HL-60/S4 (cell line): ENCODE results near the gene NRROS.
"Not testable (repeated sequence)": the region's sequence is repeated elsewhere in the genome, so short reads cannot be mapped to it uniquely, and the experiment has no call there.

Experiments used
- in situ Hi-C: fragments of 300-500 bp; cut with MboI; formaldehyde crosslinking; loops from 2 replicates; pipeline ENCODE4 v1.14.3; 2022; ENCODE audit warnings: low sequenced_read_pairs

The NRROS gene

GRCh38 chr3:196639483-196640296 lies at the start of gene NRROS:
NRROS (plus strand) TSS chr3:196639694; CDS start chr3:196654540, 14,846 bp downstream.
- in situ Hi-C loops: no loop called here

DNA sequence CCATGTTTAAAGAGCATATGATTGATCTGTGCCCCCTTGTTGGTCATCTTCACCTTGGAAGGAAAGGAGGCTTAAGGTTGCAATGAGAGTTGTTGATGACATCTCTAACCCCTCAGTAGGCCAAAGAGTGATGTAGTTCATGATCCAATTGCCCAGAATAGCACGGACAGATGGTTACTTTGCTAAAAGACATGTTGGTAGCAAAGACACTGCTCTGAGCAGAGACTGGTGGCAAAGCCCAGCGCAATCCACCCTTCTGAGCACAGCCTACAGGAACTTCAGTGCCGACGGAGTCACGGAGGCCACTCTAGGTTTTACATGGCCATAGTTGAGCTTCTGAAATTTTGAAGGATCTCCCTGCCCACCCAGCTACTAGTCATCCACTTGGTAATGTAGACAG lies 49.2 kb upstream of the NRROS start:
- in situ Hi-C loops: no loop called here

DNA sequence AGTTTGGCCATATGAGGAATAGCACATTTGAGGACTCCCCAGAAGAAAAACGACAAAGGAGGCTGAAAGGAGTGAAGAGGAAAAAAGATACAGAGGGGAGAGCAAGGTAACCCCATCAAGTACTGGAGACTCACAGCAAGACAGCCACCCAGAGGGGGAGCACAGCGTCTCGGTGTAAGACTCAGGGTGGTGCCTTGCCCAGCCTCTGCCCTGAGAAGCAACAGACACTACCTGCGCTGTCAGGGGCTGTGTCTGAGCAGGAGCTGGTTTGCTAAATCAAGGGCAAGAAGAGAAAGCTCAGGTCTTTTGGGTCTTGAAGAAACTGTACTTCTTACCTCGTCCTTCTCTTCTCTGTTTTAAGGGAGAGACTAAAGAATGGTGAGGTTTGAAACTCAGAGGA lies 43.1 kb upstream of the NRROS start:
- in situ Hi-C loops: no loop called here

DNA sequence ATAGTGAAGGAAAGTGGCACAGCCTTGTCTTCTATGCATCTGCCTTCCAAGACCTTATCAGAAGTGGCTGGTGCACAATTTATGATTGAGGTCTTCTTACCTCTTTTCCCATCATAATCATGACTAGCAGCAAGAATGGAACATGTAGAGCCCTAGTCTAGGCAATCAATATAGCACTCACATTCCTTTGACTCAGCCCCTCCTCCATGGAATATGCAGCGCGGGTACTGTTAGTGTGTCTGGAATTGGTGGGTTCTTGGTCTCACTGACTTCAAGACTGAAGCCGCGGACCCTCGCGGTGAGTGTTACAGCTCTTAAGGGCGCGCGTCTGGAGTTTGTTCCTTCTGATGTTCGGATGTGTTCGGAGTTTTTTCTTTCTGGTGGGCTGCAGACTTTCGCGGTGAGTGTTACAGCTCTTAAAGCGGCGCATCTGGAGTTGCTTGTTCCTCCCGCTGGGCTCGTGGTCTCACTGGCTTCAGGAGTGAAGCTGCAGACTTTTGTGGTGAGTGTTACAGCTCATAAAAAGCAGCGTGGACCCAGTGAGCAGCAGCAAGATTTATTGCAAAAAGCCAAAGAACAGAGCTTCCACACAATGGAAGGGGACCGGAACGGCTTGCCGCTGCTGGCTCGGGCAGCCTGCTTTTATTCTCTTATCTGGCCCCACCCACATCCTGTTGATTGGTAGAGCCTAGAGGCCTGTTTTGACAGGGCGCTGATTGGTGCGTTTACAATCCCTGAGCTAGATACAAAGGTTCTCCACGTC lies 41.3 kb upstream of the NRROS start:
- in situ Hi-C loops: not testable (repeated sequence)

DNA sequence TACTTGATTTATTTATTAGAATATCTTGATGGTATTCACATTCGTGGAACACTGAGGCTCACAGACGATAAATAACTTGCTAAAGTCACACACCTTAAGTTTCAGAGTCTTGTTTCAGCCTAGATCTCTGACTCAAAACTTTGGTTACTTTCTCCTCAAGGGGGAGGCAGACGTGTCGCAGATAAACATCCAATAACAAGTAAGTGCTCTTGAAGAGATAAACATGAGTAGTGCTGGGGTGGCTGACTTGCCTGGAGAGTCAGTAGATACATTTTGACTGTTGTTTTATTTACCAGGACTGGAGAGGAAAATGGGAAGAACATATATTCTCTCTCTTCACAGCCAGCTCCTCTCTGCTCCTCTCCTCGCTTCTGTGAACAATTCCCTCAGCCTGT lies 39.8 kb upstream of the NRROS start:
- in situ Hi-C loops: loop anchor here (10.0 kb wide), 1 partner anchor 85 kb away; no protein-coding TSS in a partner anchor

GRCh38 chr3:196600359-196600758 lies 39.1 kb upstream of the NRROS start:
- in situ Hi-C loops: loop anchor here (10.0 kb wide), 1 partner anchor 84 kb away; no protein-coding TSS in a partner anchor

- in situ Hi-C loops: loop anchor here (10.0 kb wide), 1 partner anchor 82 kb away; no protein-coding TSS in a partner anchor
Observed at GRCh38 chr3:196602673-196603072, 36.8 kb upstream of the NRROS start.

DNA sequence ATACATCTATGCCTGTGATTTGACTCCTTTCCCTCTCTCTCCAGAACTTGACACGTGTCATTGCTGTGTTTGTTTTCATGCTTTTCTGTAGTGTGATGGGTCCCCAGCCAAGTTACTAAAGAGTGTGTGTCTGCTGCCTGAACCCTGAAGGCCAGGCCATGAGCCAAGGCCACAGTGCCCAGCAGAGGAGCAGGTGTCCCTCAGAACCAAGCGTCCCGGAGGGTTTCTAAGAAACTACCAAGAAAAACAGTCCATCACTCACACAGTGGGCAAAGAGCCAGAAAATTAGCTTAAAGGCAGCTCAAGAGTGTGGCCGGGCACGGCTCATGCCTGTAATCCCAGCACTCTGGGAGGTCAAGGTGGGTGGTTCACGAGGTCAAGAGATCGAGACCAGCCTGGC lies 35.8 kb upstream of the NRROS start:
- in situ Hi-C loops: loop anchor here (10.0 kb wide), 1 partner anchor 81 kb away; no protein-coding TSS in a partner anchor

GRCh38 chr3:196604548-196604947 lies 34.9 kb upstream of the NRROS start:
- in situ Hi-C loops: loop anchor here (10.0 kb wide), 1 partner anchor 80 kb away; no protein-coding TSS in a partner anchor

DNA sequence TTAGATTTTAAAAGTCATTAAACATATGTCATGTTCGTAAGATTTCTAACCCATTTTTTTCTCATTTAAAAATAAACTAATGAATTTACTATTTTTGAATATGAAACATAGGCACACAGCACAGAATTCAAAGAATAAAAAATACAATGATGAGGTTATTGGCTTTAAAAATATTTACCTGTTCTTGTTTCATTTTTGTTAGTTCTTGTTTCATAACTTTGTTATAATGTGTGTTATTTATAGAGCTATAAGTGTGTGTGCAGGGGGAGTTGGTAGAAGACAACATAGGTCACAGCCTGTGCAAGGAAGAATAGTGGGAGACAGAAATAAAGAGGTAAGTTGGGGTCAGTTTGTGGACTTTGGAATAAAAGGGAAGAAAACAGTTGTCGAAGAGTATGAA lies 30.8 kb upstream of the NRROS start:
- in situ Hi-C loops: loop anchor here (10.0 kb wide), 1 partner anchor 76 kb away; no protein-coding TSS in a partner anchor

DNA sequence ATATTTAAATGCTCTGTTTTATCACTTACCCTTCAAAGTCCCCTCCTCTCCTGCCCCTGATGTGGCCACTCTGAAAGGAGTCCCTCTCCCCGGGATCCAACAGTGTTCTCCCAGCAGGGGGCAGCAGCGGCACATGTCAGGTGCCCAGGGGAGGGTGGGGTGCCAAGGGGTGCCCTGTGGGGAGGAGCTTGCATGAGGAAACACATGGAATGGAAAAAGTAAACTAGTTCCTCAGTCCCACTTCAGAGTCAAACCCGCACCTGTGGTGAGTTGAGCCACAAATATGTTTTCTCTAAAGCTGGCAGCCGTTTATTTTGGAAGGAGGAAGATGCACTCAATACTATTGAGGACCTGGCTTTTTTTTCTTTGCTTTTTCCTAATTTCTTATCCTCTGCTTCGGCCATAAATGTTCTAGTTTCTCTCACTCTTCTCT lies 30.1 kb upstream of the NRROS start:
- in situ Hi-C loops: loop anchor here (10.0 kb wide), 1 partner anchor 75 kb away; no protein-coding TSS in a partner anchor

GRCh38 chr3:196609805-196610515 lies 29.5 kb upstream of the NRROS start:
- in situ Hi-C loops: loop anchor here (10.0 kb wide), 1 partner anchor 75 kb away; no protein-coding TSS in a partner anchor

DNA sequence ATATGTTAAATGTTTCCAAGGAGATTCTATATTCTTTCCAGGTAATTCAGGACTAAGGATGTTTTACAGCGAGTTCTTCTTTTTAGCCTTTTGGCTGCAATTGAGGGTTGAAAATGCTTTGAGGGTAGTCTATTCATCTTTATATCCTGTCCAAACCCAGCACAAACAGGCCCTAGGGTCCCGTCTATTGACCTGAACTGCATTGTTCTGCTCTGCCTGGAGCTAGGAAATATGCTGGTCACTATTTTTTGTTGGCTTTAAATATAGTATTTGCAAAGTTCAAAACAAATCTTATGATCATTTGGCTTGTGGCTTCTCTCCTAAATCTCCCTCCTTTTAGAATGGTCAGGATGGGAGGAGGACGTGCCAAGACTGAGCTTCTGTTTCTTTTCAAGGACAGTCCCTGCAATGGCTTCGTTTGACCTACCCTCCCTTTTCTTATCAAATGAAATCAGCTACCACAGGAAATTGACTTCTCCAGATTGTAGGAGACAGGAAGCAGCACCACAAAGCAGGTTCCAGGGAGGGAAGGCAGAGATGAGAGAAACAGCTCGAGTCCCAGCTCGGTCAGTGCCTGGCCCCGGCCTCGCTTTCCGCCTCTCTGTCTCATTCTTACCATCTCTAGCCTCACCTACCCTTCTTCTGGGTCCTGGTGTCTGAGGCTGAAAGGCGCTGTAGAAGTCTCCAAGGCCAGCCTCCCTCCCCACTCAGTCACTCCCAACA lies 27.6 kb upstream of the NRROS start:
- in situ Hi-C loops: no loop called here

- in situ Hi-C loops: not testable (repeated sequence)
Observed at GRCh38 chr3:196615234-196615633, 24.3 kb upstream of the NRROS start.

DNA sequence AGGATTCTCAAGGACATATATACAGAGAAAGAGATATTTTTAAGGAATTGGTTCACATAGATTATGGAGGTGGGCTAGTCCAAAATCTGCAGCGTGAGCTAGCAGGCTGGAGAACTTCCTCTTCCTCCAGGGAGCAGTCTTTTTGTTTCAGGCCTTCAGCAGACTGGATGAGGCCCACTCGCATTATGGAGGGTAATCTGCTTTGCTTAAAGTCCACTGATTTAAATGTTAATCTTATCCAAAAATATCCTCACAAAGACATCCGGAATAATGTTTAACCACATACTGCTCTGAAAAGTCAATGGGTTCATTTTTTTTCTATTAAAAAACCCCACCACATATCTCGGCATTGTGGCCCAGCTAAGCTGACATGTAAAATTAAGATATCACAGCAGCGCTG lies 22.2 kb upstream of the NRROS start:
- in situ Hi-C loops: no loop called here

- in situ Hi-C loops: no loop called here
Observed at GRCh38 chr3:196619223-196619622, 20.3 kb upstream of the NRROS start.

DNA sequence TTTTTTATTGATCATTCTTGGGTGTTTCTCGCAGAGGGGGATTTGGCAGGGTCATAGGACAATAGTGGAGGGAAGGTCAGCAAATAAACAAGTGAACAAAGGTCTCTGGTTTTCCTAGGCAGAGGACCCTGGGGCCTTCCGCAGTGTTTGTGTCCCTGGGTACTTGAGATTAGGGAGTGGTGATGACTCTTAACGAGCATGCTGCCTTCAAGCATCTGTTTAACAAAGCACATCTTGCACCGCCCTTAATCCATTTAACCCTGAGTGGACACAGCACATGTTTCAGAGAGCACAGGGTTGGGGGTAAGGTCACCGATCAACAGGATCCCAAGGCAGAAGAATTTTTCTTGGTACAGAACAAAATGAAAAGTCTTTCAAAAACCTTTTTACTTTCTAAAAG lies 19.9 kb upstream of the NRROS start:
- in situ Hi-C loops: not testable (repeated sequence)

DNA sequence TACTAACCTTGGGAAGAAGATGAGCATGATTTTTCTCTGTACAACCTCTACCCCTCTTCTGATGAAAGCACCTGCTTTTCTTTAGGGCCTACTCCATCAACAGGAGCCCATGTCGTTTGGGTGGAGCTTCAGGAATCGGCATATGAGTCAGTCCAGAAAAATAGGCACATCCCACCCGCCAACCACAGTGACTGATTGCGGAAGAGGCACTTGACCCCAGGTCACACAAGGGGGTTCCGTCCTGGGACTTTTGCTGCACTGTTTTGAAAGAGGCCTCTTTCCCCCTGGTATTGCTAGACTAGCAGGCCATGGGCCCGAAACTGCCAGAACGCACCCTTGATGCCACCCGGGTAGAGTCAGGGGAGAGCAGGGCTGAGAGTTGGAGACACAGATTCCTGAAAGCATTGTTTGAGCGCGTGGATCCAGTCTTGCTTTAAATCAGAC lies 19.3 kb upstream of the NRROS start:
- in situ Hi-C loops: no loop called here

GRCh38 chr3:196620684-196621083 lies 18.8 kb upstream of the NRROS start:
- in situ Hi-C loops: no loop called here

- in situ Hi-C loops: no loop called here
Observed at GRCh38 chr3:196621611-196622010, 17.9 kb upstream of the NRROS start.
